Measurements from ENCODE around the gene E2F8. TPM values are rescaled to one million over a fixed set of nuclear protein-coding genes. Genes with fewer than 3 reads are reported as not detected.

Gene E2F8
- total and polyA plus RNA-seq, 9 of the 15 experiments (the other 6 are each of a cell fraction or from before 2014, with no cell fraction given), result 6.9 to 23.6 (median 12.1) TPM

DNA sequence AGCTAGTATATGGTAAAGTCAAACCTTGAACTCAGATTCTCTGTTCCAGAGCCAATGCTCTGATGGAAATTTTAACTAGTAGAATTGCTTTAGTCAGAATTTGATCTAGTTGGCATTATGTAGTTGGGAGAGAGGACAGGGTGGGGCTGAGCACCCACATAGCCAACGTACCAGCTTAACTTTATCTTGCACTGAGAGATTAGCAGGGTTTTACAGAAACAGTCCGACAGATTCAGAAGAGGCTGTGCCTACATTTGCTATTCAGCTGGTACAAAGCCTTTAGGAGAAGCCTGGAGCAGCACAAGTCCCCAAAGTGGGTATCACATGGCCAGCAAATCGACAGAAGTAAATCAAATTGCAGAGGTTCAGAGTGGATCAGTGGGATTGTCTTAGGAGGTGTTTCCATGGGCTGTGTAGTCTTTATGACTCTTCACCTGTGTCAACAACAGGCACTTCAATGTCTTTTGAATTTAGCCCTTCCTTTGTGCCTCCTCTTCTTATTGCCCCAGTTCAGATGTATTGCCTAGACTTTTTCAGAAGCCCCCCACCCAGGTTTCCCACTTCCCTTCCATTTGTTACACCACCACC is 31.7 kb downstream of the E2F8 start:
- peaks cover 23 to 32% of the 10 kb centered on the region in 2 experiments; a peak in 4 of 5 replicates for H3K27me3 ChIP-seq (ENCODE audit: control insufficient read depth in 2 of 2, insufficient read depth in 2 of 2, low read length in 2 of 2)
- H3K4me2 ChIP-seq (ENCODE audit: insufficient read depth, low read length), result no peak overlapping the region
- FAIRE-seq (no peak), ATAC-seq (no peak), DNase-seq (ENCODE audit: extremely low read depth in 1 of 4, low spot score in 3 of 4) (no peak)
- H3K9ac ChIP-seq (ENCODE audit: insufficient read depth in 1 of 2, low read depth in 2 of 2, low read length in 2 of 2), result no peak overlapping the region
- H3K4me1 ChIP-seq (replicated peaks in 1 of 2; ENCODE audit: control insufficient read depth in 2 of 2, insufficient read depth in 2 of 2, low read length in 2 of 2), result no peaks in the 10 kb centered on the region
- POLR2A ChIA-PET, result interaction anchor here (1.1 kb wide), 1 partner anchor 21 kb away, joined by 3 read pairs; no protein-coding TSS in a partner anchor
- H2AFZ ChIP-seq (ENCODE audit: low read depth, low read length), result no peak overlapping the region
- H3K79me2 ChIP-seq (ENCODE audit: control insufficient read depth, insufficient read depth, low read length), result no peaks in the 10 kb centered on the region
- 0% methylated on average over 3 of the region's 3 CpGs for WGBS (ENCODE audit: insufficient coverage, low coverage, missing lambda C conversion rate)
- H4K20me1 ChIP-seq (replicated peaks; ENCODE audit: control insufficient read depth, insufficient read depth, low read length), result no peaks in the 10 kb centered on the region
- H3K9me3 ChIP-seq (replicated peaks; ENCODE audit: control insufficient read depth, insufficient read depth, low read depth, low read length), result no peaks in the 10 kb centered on the region
- CTCF ChIA-PET (ENCODE audit: low intra/inter-chr PET ratio), result no interaction called here
- no peak overlapping the region for H3K4me3 ChIP-seq
- no TSS peak for BruUV-seq (replicated peaks)
- no peak overlapping the region for H3K27ac ChIP-seq (ENCODE audit: extremely low read depth, low read depth, low read length)
- intact Hi-C loops (cut with micrococcal nuclease), result no loop called here
- no peaks in the 10 kb centered on the region for H3K36me3 ChIP-seq (ENCODE audit: control insufficient read depth, insufficient read depth, low read length)
- no peaks in the 10 kb centered on the region for H3K9me1 ChIP-seq (ENCODE audit: control insufficient read depth, insufficient read depth, low read length)
- in situ Hi-C loops (cut with MboI), result no loop called here
- TF ChIP-seq ADNP (tag; IDR thresholded peaks at IDR 0.05) (no peak), TEAD1 (CRISPR knock-in tag; IDR thresholded peaks at IDR 0.05) (no peak), RCOR1 (IDR thresholded peaks at IDR 0.05; ENCODE audit: borderline replicate concordance in 1 of 2, low read depth in 2 of 2, low read length in 2 of 2) (no peak), ERF (CRISPR knock-in tag; IDR thresholded peaks at IDR 0.05) (no peak), CXXC5 (CRISPR knock-in tag; IDR thresholded peaks at IDR 0.05) (no peak), MED1 (CRISPR knock-in tag; IDR thresholded peaks at IDR 0.05; ENCODE audit: borderline replicate concordance) (no peak), JUND (IDR thresholded peaks at IDR 0.05; ENCODE audit: borderline replicate concordance, low read depth, low read length) (no peak), JUND (tag; IDR thresholded peaks at IDR 0.05; ENCODE audit: borderline replicate concordance, low read depth, low read length) (no peak), RBM39 (optimal IDR thresholded peaks at IDR 0.05; ENCODE audit: low read depth, low read length) (no peak), KDM2B (CRISPR knock-in tag; IDR thresholded peaks at IDR 0.05) (no peak), SAFB2 (IDR thresholded peaks at IDR 0.05; ENCODE audit: borderline replicate concordance, low read depth, low read length, severe bottlenecking) (no peak), ILK (tag; IDR thresholded peaks at IDR 0.05; ENCODE audit: borderline replicate concordance, low read depth) (no peak), ZFPM2 (CRISPR knock-in tag; IDR thresholded peaks at IDR 0.05) (no peak)
- TF ChIP-seq, protein P1, sequence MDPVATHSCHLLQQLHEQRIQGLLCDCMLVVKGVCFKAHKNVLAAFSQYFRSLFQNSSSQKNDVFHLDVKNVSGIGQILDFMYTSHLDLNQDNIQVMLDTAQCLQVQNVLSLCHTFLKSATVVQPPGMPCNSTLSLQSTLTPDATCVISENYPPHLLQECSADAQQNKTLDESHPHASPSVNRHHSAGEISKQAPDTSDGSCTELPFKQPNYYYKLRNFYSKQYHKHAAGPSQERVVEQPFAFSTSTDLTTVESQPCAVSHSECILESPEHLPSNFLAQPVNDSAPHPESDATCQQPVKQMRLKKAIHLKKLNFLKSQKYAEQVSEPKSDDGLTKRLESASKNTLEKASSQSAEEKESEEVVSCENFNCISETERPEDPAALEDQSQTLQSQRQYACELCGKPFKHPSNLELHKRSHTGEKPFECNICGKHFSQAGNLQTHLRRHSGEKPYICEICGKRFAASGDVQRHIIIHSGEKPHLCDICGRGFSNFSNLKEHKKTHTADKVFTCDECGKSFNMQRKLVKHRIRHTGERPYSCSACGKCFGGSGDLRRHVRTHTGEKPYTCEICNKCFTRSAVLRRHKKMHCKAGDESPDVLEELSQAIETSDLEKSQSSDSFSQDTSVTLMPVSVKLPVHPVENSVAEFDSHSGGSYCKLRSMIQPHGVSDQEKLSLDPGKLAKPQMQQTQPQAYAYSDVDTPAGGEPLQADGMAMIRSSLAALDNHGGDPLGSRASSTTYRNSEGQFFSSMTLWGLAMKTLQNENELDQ (CRISPR knock-in tag; IDR thresholded peaks at IDR 0.05; ENCODE audit: borderline replicate concordance), result no peak
- TF ChIP-seq, protein P2, sequence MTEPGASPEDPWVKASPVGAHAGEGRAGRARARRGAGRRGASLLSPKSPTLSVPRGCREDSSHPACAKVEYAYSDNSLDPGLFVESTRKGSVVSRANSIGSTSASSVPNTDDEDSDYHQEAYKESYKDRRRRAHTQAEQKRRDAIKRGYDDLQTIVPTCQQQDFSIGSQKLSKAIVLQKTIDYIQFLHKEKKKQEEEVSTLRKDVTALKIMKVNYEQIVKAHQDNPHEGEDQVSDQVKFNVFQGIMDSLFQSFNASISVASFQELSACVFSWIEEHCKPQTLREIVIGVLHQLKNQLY (CRISPR knock-in tag; conservative IDR thresholded peaks at IDR 0.05), result no peak
- TF ChIP-seq, protein P3, sequence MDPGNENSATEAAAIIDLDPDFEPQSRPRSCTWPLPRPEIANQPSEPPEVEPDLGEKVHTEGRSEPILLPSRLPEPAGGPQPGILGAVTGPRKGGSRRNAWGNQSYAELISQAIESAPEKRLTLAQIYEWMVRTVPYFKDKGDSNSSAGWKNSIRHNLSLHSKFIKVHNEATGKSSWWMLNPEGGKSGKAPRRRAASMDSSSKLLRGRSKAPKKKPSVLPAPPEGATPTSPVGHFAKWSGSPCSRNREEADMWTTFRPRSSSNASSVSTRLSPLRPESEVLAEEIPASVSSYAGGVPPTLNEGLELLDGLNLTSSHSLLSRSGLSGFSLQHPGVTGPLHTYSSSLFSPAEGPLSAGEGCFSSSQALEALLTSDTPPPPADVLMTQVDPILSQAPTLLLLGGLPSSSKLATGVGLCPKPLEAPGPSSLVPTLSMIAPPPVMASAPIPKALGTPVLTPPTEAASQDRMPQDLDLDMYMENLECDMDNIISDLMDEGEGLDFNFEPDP (CRISPR knock-in tag; IDR thresholded peaks at IDR 0.05), result no peak
- TF ChIP-seq, protein P4, sequence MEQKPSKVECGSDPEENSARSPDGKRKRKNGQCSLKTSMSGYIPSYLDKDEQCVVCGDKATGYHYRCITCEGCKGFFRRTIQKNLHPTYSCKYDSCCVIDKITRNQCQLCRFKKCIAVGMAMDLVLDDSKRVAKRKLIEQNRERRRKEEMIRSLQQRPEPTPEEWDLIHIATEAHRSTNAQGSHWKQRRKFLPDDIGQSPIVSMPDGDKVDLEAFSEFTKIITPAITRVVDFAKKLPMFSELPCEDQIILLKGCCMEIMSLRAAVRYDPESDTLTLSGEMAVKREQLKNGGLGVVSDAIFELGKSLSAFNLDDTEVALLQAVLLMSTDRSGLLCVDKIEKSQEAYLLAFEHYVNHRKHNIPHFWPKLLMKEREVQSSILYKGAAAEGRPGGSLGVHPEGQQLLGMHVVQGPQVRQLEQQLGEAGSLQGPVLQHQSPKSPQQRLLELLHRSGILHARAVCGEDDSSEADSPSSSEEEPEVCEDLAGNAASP (IDR thresholded peaks at IDR 0.05), result no peak

All from K562 (cell line).